ENCODE results near the gene UIMC1.

UIMC1 gene

DNA sequence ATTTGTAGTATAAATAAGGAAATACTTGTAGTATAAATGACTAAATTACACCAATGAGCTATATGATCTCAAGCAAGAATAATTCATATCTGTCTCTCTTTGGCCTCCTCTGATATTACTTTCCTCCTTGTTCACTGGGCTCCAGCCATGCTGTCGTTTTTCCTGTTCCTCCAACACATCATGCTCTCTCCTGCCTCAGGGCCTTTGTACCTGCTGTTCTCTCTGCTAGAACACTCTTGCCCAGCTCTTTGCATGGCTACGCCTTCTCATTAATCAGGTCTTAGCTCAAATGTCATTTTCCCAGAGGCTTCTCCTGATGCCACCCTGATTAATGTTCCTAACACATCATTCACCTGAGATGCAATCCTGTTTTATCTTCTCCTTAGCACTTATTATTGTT lies 13.5 kb upstream of the UIMC1 start:
- Histone ChIP-seq H3K4me1 (ENCODE audit: control insufficient read depth, insufficient read depth, low read length) (no peaks in the 10 kb centered on the region), H3K9me3 (ENCODE audit: control insufficient read depth, insufficient read depth, low read depth, low read length) (no peaks in the 10 kb centered on the region), H3K4me3 (ENCODE audit: low read depth, low read length) (no peak overlapping the region), H3K36me3 (ENCODE audit: control insufficient read depth in 2 of 2, insufficient read depth in 1 of 2, low read length in 2 of 2) (peaks cover 3 to 9% of the 10 kb centered on the region in 2 experiments; a peak in 2 of 3 replicates), H3K27ac (ENCODE audit: extremely low read depth, low read depth, low read length) (no peak overlapping the region)
- ChIA-PET CTCF (interaction anchor here (0.6 to 1.1 kb wide), 2 partner anchors 14 to 352 kb away, joined by 3 read pairs; no protein-coding TSS in a partner anchor), POLR2A (interaction anchor here (0.6 to 1.6 kb wide), 3 partner anchors 8 to 15 kb away, joined by 3 to 7 read pairs (median 4); partner anchors contain the start of gene UIMC1)
- TF ChIP-seq, protein P1, sequence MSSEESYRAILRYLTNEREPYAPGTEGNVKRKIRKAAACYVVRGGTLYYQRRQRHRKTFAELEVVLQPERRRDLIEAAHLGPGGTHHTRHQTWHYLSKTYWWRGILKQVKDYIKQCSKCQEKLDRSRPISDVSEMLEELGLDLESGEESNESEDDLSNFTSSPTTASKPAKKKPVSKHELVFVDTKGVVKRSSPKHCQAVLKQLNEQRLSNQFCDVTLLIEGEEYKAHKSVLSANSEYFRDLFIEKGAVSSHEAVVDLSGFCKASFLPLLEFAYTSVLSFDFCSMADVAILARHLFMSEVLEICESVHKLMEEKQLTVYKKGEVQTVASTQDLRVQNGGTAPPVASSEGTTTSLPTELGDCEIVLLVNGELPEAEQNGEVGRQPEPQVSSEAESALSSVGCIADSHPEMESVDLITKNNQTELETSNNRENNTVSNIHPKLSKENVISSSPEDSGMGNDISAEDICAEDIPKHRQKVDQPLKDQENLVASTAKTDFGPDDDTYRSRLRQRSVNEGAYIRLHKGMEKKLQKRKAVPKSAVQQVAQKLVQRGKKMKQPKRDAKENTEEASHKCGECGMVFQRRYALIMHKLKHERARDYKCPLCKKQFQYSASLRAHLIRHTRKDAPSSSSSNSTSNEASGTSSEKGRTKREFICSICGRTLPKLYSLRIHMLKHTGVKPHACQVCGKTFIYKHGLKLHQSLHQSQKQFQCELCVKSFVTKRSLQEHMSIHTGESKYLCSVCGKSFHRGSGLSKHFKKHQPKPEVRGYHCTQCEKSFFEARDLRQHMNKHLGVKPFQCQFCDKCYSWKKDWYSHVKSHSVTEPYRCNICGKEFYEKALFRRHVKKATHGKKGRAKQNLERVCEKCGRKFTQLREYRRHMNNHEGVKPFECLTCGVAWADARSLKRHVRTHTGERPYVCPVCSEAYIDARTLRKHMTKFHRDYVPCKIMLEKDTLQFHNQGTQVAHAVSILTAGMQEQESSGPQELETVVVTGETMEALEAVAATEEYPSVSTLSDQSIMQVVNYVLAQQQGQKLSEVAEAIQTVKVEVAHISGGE (tag by site-specific recombination; conservative IDR thresholded peaks at IDR 0.05; ENCODE audit: low read depth): no peak
- peak; percentile 92 for TF ChIP-seq ZNF623 (tag by site-specific recombination; IDR thresholded peaks at IDR 0.05)

DNA sequence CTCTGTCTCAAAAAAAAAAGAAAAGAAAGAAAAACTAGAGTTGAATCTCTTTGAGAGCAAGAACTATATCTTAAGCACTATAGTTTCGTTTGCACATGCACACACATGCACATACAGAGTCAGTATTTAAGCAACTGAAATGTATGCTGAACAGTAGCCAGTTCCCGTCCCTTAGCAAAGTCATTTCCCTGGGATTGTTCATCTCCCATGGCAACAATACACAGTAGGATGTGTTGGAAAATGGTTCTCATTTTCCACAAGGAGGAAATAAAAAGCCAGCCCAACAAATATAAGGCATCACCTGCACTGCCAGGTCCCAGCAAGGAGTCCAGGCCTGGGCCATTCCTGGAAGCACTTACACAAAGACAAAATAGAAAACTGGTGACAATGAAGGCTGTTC lies 11.8 kb upstream of the UIMC1 start:
- Histone ChIP-seq H3K36me3 (ENCODE audit: control insufficient read depth in 2 of 2, insufficient read depth in 1 of 2, low read length in 2 of 2) (no peaks in the 10 kb centered on the region), H3K9me3 (ENCODE audit: control insufficient read depth, insufficient read depth, low read depth, low read length) (no peaks in the 10 kb centered on the region), H3K27ac (ENCODE audit: extremely low read depth, low read depth, low read length) (no peak overlapping the region), H3K4me3 (ENCODE audit: low read depth, low read length) (no peak overlapping the region), H3K4me1 (ENCODE audit: control insufficient read depth, insufficient read depth, low read length) (peaks cover 4% of the 10 kb centered on the region; the same call in 1 of the 2 replicates)
- TF ChIP-seq ZNF549 (tag by site-specific recombination; IDR thresholded peaks at IDR 0.05) (no peak), ZNF747 (tag by site-specific recombination; IDR thresholded peaks at IDR 0.05) (no peak), ZIC2 (tag by site-specific recombination; IDR thresholded peaks at IDR 0.05) (no peak), ZNF626 (tag by site-specific recombination; IDR thresholded peaks at IDR 0.05) (no peak), ZNF621 (tag by site-specific recombination; IDR thresholded peaks at IDR 0.05) (no peak), ZNF701 (tag by site-specific recombination; IDR thresholded peaks at IDR 0.05) (no peak), HOXD13 (CRISPR knock-in tag; IDR thresholded peaks at IDR 0.05; ENCODE audit: borderline replicate concordance) (no peak), ZNF391 (tag by site-specific recombination; IDR thresholded peaks at IDR 0.05; ENCODE audit: borderline replicate concordance, low read depth) (no peak), ZNF211 (tag by site-specific recombination; IDR thresholded peaks at IDR 0.05; ENCODE audit: low read depth) (no peak), ZNF394 (tag by site-specific recombination; IDR thresholded peaks at IDR 0.05; ENCODE audit: borderline replicate concordance) (no peak), ZNF23 (tag by site-specific recombination; IDR thresholded peaks at IDR 0.05; ENCODE audit: borderline replicate concordance) (no peak)
- TF ChIP-seq, protein P2, sequence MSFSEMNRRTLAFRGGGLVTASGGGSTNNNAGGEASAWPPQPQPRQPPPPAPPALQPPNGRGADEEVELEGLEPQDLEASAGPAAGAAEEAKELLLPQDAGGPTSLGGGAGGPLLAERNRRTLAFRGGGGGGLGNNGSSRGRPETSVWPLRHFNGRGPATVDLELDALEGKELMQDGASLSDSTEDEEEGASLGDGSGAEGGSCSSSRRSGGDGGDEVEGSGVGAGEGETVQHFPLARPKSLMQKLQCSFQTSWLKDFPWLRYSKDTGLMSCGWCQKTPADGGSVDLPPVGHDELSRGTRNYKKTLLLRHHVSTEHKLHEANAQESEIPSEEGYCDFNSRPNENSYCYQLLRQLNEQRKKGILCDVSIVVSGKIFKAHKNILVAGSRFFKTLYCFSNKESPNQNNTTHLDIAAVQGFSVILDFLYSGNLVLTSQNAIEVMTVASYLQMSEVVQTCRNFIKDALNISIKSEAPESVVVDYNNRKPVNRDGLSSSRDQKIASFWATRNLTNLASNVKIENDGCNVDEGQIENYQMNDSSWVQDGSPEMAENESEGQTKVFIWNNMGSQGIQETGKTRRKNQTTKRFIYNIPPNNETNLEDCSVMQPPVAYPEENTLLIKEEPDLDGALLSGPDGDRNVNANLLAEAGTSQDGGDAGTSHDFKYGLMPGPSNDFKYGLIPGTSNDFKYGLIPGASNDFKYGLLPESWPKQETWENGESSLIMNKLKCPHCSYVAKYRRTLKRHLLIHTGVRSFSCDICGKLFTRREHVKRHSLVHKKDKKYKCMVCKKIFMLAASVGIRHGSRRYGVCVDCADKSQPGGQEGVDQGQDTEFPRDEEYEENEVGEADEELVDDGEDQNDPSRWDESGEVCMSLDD (tag by site-specific recombination; IDR thresholded peaks at IDR 0.05): no peak
- TF ChIP-seq, protein P3, sequence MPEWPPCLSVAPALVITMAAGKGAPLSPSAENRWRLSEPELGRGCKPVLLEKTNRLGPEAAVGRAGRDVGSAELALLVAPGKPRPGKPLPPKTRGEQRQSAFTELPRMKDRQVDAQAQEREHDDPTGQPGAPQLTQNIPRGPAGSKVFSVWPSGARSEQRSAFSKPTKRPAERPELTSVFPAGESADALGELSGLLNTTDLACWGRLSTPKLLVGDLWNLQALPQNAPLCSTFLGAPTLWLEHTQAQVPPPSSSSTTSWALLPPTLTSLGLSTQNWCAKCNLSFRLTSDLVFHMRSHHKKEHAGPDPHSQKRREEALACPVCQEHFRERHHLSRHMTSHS (tag by site-specific recombination; IDR thresholded peaks at IDR 0.05): no peak
- CTCF ChIA-PET: no interaction called here
- POLR2A ChIA-PET: interaction anchor here (1.1 kb wide), 1 partner anchor 11 kb away, joined by 3 read pairs; no protein-coding TSS in a partner anchor

Data from HEK293 (cell line).